Loucy (cell line): Measurements from ENCODE around the gene OR52W1.
"Not testable (repeated sequence)": the region's sequence is repeated elsewhere in the genome, so short reads cannot be mapped to it uniquely, and the experiment has no call there.

Source experiments
- H2AFZ ChIP-seq: fragments of 200-600 bp; sonication (generic); 2 replicates; pipeline ENCODE4 v1.6.0; 2016; ENCODE audit warnings: antibody characterized with exemption, mild to moderate bottlenecking, low read length, moderate library complexity
- H3F3A ChIP-seq: fragments of 200-600 bp; 2 replicates; pipeline ENCODE4 v1.6.0; 2016; ENCODE audit warnings: antibody characterized with exemption, low read depth, mild to moderate bottlenecking
- H3K27me3 ChIP-seq: fragments of 200-600 bp; sonication (generic); 2 replicates; pipeline ENCODE4 v1.6.1; 2014; ENCODE audit warnings: low read length, mild to moderate bottlenecking; ENCODE audit not compliant: insufficient read depth, poor library complexity, severe bottlenecking
- H3K36me3 ChIP-seq: fragments of 200-600 bp; sonication (generic); 2 replicates; pipeline ENCODE4 v1.6.1; 2016; ENCODE audit warnings: low read length; ENCODE audit not compliant: insufficient read depth
- H3K4me1 ChIP-seq: fragments of 200-600 bp; sonication (generic); 2 replicates; pipeline ENCODE4 v1.5.1; 2014; ENCODE audit warnings: low read length, mild to moderate bottlenecking; ENCODE audit not compliant: insufficient read depth, poor library complexity, severe bottlenecking
- H3K4me2 ChIP-seq: fragments of 200-600 bp; sonication (generic); 2 replicates; pipeline ENCODE4 v1.6.0; 2014; ENCODE audit warnings: antibody characterized with exemption, low read length, low read depth, mild to moderate bottlenecking; ENCODE audit not compliant: poor library complexity, severe bottlenecking
- H3K4me3 ChIP-seq: fragments of 200-600 bp; sonication (generic); 2 replicates; pipeline ENCODE4 v1.5.1; 2014; ENCODE audit warnings: low read length, mild to moderate bottlenecking, mixed read lengths; ENCODE audit not compliant: poor library complexity, severe bottlenecking
- H3K79me2 ChIP-seq: fragments of 200-600 bp; sonication (generic); 2 replicates; pipeline ENCODE4 v1.6.1; 2014; ENCODE audit warnings: low read length; ENCODE audit not compliant: insufficient read depth
- H3K9ac ChIP-seq: fragments of 200-600 bp; sonication (generic); 2 replicates; pipeline ENCODE4 v1.6.0; 2014; ENCODE audit warnings: mild to moderate bottlenecking, low read depth, low read length, moderate library complexity; ENCODE audit not compliant: poor library complexity, severe bottlenecking
- H3K9me2 ChIP-seq: fragments of 200-600 bp; sonication (generic); replicated peaks from 2 replicates; pipeline ENCODE4 v1.6.1; 2016; ENCODE audit warnings: low read depth, low read length, mixed read lengths
- H3K9me3 ChIP-seq: fragments of 200-600 bp; sonication (generic); 2 replicates; pipeline ENCODE4 v1.6.1; 2014; ENCODE audit warnings: mild to moderate bottlenecking, antibody characterized with exemption, low read length, low read depth; ENCODE audit not compliant: insufficient read depth
- H4K20me1 ChIP-seq: fragments of 200-600 bp; sonication (generic); 2 replicates; pipeline ENCODE4 v1.6.0; 2014; ENCODE audit warnings: antibody characterized with exemption, low read length, mild to moderate bottlenecking; ENCODE audit not compliant: insufficient read depth, poor library complexity, severe bottlenecking
- EZH2phosphoT487 ChIP-seq: fragments of 200-600 bp; IDR thresholded peaks from 2 replicates; pipeline ENCODE4 v1.6.1; 2018; ENCODE audit warnings: antibody characterized with exemption, mild to moderate bottlenecking, moderate library complexity, borderline replicate concordance
- TF ChIP-seq, protein P1 (sequence below): fragments of 200-600 bp; sonication (generic); conservative IDR thresholded peaks from 2 replicates; pipeline ENCODE4 v1.5.1; 2014; ENCODE audit warnings: mild to moderate bottlenecking, antibody characterized with exemption, low read length

The OR52W1 gene

DNA sequence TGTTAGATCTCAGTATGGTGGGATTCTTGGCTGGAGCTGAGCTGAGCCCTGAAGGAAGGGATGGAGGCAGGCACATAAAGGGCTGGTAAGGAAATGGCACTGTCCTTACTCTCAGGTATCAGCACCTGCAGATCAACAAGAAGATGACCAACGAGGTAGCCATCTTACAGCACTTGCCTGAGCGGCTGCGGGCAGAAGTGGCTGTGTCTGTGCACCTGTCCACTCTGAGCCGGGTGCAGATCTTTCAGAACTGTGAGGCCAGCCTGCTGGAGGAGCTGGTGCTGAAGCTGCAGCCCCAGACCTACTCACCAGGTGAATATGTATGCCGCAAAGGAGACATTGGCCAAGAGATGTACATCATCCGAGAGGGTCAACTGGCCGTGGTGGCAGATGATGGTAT, 42.3 kb downstream of the OR52W1 start:
- TF ChIP-seq EZH2phosphoT487 = no peak
- TF ChIP-seq, protein P1, sequence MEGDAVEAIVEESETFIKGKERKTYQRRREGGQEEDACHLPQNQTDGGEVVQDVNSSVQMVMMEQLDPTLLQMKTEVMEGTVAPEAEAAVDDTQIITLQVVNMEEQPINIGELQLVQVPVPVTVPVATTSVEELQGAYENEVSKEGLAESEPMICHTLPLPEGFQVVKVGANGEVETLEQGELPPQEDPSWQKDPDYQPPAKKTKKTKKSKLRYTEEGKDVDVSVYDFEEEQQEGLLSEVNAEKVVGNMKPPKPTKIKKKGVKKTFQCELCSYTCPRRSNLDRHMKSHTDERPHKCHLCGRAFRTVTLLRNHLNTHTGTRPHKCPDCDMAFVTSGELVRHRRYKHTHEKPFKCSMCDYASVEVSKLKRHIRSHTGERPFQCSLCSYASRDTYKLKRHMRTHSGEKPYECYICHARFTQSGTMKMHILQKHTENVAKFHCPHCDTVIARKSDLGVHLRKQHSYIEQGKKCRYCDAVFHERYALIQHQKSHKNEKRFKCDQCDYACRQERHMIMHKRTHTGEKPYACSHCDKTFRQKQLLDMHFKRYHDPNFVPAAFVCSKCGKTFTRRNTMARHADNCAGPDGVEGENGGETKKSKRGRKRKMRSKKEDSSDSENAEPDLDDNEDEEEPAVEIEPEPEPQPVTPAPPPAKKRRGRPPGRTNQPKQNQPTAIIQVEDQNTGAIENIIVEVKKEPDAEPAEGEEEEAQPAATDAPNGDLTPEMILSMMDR = no peak
- H2AFZ ChIP-seq = no peak overlapping the region
- H3K27me3 ChIP-seq = peaks cover 5% of the 10 kb centered on the region
- H4K20me1 ChIP-seq = no peaks in the 10 kb centered on the region
- no peak overlapping the region for H3K9ac ChIP-seq
- no peaks in the 10 kb centered on the region for H3K9me3 ChIP-seq
- H3K9me2 ChIP-seq = no peaks in the 10 kb centered on the region
- no peaks in the 10 kb centered on the region for H3K36me3 ChIP-seq
- H3K79me2 ChIP-seq = no peaks in the 10 kb centered on the region
- H3K4me2 ChIP-seq = no peak overlapping the region
- H3K4me3 ChIP-seq = no peak overlapping the region
- no peaks in the 10 kb centered on the region for H3F3A ChIP-seq
- no peaks in the 10 kb centered on the region for H3K4me1 ChIP-seq

DNA sequence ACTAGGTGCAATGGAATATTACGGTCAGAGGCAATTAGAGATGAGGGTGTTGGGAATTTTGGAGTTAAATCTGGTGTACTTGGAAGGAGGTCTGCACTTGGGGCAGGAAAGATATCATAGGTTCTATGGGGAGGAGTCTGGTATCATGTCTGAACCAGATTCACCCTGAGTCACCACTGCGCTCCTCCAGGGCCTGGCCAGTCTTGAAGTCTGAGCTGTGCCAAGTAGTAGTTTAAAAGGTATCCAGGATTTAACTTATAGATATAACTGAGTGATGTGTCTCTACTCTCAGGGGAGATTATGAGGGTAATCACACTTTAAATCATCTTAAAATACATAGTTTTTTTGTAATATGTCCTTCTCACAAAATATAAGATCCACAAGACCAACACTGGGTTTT, 46.5 kb downstream of the OR52W1 start:
- H3K4me3 ChIP-seq = no peak overlapping the region
- H3K79me2 ChIP-seq = no peaks in the 10 kb centered on the region
- no peak overlapping the region for H3K4me2 ChIP-seq
- TF ChIP-seq, protein P1 = no peak
- TF ChIP-seq EZH2phosphoT487 = no peak
- H3K36me3 ChIP-seq = no peaks in the 10 kb centered on the region
- no peaks in the 10 kb centered on the region for H3K9me2 ChIP-seq
- no peaks in the 10 kb centered on the region for H3F3A ChIP-seq
- no peaks in the 10 kb centered on the region for H3K9me3 ChIP-seq
- no peaks in the 10 kb centered on the region for H3K4me1 ChIP-seq
- no peak overlapping the region for H3K9ac ChIP-seq
- H2AFZ ChIP-seq = no peak overlapping the region
- peaks cover 5% of the 10 kb centered on the region for H3K27me3 ChIP-seq
- H4K20me1 ChIP-seq = no peaks in the 10 kb centered on the region

DNA sequence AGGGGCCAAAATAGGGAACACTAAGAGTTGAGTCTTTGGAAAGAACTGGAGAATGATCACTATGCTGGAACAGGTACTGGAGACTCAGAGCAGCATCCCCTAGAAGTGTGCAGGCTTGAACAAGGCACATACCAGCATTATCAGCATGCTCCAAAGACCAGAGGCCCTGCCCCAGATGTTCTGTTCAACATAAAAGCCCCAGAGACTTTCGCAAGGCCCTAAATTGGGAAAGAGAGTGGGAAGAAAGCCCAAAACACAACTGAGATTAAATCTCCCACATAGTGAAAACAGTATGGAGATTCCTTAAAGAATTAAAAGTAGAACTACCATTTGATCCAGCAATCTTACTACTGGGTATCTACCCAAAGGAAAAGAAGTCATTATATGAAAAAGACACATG, 49.2 kb downstream of the OR52W1 start:
- Histone ChIP-seq H3K4me2 (no peak overlapping the region), H3K4me3 (no peak overlapping the region), H3K9me3 (no peaks in the 10 kb centered on the region), H3F3A (no peaks in the 10 kb centered on the region), H3K9ac (no peak overlapping the region), H3K27me3 (no peaks in the 10 kb centered on the region), H3K36me3 (no peaks in the 10 kb centered on the region), H3K4me1 (no peaks in the 10 kb centered on the region), H3K79me2 (no peaks in the 10 kb centered on the region), H4K20me1 (no peaks in the 10 kb centered on the region), H3K9me2 (no peaks in the 10 kb centered on the region), H2AFZ (no peak overlapping the region)
- no peak for TF ChIP-seq EZH2phosphoT487
- TF ChIP-seq, protein P1 = no peak

DNA sequence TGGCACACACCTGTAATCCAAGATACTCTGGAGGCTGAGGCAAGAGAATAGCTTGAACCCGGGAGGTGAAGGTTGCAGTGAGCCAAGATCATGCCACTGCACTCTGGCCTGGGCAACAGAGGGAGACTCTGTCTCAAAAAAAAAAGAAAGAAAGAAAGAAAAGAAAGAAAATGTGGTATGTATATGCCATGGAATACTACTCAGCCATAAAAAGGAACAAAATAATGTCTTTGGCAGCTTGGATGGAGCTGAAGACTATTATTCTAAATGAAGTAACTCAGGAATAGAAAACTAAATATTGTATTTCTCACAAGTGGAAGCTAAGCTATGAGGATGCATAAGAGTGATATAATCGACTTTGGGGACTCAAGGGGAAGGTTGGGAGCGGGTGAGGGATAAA, 49.9 kb downstream of the OR52W1 start:
- H3K9me2 ChIP-seq, H3K79me2 ChIP-seq, H3K27me3 ChIP-seq, H3K36me3 ChIP-seq, H2AFZ ChIP-seq, H3F3A ChIP-seq, H3K4me3 ChIP-seq, H3K4me2 ChIP-seq, H4K20me1 ChIP-seq, H3K9ac ChIP-seq, H3K4me1 ChIP-seq, H3K9me3 ChIP-seq: not testable (repeated sequence)
